GM12891 (cell line): ENCODE measurements around the gene CCDC51.

Experiments used
- POLR2A ChIP-seq: IDR thresholded peaks from 2 replicates; pipeline ENCODE4 v1.6.1; 2011; ENCODE audit warnings: low read depth, low read length, control low read depth
- POLR2AphosphoS5 ChIP-seq: IDR thresholded peaks from 2 replicates; pipeline ENCODE4 v1.6.1; 2011; ENCODE audit warnings: low read depth, low read length, control low read depth
- POU2F2 ChIP-seq: IDR thresholded peaks from 2 replicates; pipeline ENCODE4 v1.6.1; 2011; ENCODE audit warnings: low read depth, mild to moderate bottlenecking, control low read depth, low read length, moderate library complexity
- TAF1 ChIP-seq: IDR thresholded peaks from 2 replicates; pipeline ENCODE4 v1.6.1; 2011; ENCODE audit warnings: low read depth, low read length, control low read depth

DNA sequence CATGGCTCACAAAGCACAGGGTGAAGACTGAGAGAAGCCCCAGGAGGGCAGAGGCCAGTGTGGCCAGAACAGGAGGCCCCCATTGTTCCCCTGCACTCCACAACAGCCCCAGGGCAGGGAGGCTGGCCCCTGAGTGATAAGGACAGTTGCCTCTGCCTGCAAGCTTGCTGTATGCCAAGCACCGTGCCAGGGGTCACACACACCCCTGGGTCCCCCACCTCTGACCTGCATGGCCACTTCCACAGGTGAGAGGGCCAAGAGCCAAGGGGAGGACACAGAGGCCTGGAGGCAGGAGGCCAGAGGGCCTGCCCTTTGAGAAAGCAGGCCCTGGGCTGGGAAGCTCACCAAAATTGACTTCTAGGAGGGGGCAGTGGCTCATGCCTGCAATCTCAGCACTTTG lies 30.4 kb upstream of the CCDC51 start:
- TF ChIP-seq POLR2A = no peak
- no peak for TF ChIP-seq POLR2AphosphoS5
- TF ChIP-seq POU2F2 = no peak
- TF ChIP-seq TAF1 = no peak
